Dermis blood vessel endothelial cell (primary cell): Measurements from ENCODE around the gene FDPS. TPM values are rescaled to one million over a fixed set of nuclear protein-coding genes. Genes with fewer than 3 reads are reported as not detected.
A peak's percentile ranks its signal among the peaks of the same experiment; 100 is the strongest.
"Not testable (repeated sequence)": the region's sequence is repeated elsewhere in the genome, so short reads cannot be mapped to it uniquely, and the experiment has no call there.

ENCODE experiments used
- DNase-seq: peaks from one replicate; pipeline ENCODE4 v3.0.0; 2010
- total RNA-seq: library from RNA; depleted of rRNA; stranded (reverse); fragments of >200 nt; gene quantifications from 2 replicates; pipeline ENCODE4 v1.2.3, GENCODE V29; 2014

Gene FDPS
- total RNA-seq, 1 donor from 2014 or later, result 452 TPM

DNA sequence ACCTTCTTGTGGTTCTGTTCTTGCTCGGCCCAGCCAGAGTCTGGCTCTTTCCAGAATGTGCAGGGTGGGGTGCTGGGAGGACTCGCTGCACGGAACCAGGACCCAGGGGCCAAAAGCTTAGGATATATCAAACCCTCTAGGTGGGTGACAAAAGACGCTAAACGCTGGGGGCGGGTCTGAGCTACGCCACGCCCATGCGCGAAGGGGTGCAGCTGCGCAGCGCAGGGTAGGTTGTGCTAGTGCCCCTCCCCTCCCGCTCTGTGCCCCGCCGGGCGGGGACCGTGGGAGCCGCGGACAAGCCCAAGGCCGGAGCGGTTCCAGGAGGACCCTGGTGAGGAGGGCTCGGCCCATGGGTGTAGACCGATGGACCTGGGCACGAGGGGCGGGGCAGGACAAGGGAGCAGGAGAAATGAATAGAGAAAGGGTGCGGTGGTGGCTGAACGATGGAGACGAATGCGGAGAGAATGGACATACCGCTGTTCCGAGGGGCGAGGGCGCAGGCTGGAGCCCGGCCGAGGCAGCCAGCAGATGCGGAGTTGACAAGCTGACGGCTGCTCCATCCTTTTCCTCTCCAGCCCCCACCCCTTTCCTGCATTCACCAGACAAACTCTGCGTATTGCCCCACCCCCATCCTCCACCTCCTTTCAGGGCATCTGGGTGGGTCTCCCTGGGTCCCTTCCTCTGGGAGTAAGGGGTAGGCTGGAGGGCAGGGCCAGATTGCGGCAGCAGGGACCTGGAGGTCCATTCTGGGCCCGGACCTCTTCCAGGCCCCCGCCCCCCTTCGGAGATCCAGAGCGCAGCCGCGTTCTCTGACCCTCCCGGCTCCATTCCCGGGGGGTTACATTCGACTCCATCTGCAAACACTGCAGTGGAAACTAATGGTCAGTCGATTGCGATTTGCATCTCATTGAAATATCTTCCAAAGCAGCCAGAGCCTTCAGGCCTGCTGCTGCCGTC, 12.3 kb downstream of the FDPS start, which contains the start of gene RUSC1:
RUSC1 (plus strand) TSS at position 234 of the 957 bp plus-strand sequence. CDS start 880 bp downstream, outside the sequence.
- DNase-seq, result peak; percentile 72

DNA sequence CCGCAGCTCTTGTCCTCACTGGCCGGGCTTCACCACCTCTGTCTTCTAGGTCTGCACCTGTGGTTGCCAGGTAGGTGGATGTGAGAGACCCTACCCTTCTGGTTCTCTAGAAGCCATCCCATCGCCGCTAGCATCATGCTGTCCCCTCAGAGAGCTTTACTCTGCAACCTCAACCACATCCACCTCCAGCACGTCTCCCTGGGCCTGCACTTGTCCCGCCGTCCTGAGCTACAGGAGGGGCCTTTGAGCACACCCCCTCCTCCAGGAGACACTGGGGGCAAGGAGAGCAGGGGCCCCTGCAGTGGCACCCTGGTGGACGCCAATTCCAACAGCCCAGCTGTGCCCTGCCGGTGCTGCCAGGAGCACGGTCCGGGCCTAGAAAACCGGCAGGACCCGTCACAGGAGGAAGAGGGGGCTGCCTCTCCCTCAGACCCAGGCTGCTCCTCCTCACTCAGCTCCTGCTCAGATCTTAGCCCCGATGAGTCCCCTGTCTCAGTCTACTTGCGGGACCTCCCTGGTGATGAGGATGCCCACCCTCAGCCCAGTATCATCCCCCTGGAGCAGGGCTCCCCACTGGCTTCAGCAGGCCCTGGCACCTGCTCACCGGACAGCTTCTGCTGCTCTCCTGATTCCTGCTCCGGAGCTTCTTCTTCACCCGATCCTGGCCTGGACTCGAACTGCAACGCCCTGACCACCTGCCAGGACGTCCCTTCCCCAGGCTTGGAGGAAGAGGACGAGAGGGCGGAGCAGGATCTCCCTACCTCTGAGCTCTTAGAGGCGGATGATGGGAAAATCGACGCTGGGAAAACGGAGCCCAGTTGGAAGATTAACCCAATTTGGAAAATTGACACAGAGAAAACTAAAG, 13.2 kb downstream of the FDPS start:
- DNase-seq, result peak; percentile 17

- DNase-seq, result peak; percentile 62
Measured at GRCh38 chr1:155322571-155322952, 13.9 kb downstream of the FDPS start.

DNA sequence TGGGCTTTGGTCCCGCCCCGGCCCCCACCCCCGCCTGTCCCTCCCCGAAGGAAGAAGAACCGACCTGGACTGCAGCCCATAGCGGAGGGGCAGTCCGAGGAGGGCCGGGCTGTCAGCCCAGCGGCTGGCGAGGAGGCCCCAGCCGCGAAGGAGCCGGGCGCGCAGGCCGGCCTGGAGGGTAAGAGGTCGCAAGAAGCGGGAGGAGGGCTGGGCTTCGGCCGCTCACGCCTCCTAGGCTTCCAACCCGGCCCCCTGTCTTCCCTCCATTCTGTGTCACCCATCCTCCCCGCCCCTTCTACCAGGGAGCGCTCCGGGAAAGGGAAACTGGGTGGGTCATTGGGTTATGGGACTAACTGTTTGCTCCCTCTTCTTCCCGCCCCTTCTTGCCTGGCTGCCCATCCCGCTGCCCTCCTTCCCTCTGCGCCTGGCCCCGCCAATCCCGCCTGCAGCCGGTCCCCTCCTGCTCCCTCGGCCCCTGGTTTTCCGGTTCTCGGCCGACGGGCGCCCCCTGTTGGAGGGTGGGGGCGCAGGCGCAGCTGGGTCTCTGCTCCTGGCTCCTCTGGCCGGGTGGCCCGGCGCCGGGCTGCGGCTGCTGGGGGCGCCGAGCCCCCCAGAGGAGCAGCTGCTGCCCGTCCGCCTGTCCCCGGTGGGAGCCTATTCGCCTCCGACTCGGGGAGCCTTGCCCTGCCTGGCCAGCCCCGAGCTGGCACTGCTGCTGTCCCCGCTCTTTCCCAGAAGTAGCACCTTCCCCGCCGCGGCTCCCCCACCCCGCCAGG, 14.5 kb downstream of the FDPS start:
- peak; percentile 91 for DNase-seq

DNA sequence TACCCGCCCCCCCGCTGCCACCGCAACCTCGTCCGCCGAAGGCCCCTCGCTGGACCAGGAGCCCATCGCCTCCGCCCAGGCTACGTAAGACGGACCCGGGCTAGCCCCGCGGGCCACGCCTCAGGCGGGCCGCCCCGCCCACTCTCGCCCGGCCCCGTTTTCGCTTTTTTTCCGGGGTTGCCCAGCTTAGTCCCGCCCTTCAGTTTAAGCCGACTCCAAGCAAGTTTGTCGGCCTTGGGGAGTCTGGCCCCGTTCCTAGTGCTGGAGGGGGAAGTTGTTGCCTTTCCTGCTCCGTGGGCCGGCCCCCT, 15.0 kb downstream of the FDPS start:
- DNase-seq, result peak; percentile 92

GRCh38 chr1:155324037-155324716, 15.5 kb downstream of the FDPS start:
- peak; percentile 96 for DNase-seq

DNA sequence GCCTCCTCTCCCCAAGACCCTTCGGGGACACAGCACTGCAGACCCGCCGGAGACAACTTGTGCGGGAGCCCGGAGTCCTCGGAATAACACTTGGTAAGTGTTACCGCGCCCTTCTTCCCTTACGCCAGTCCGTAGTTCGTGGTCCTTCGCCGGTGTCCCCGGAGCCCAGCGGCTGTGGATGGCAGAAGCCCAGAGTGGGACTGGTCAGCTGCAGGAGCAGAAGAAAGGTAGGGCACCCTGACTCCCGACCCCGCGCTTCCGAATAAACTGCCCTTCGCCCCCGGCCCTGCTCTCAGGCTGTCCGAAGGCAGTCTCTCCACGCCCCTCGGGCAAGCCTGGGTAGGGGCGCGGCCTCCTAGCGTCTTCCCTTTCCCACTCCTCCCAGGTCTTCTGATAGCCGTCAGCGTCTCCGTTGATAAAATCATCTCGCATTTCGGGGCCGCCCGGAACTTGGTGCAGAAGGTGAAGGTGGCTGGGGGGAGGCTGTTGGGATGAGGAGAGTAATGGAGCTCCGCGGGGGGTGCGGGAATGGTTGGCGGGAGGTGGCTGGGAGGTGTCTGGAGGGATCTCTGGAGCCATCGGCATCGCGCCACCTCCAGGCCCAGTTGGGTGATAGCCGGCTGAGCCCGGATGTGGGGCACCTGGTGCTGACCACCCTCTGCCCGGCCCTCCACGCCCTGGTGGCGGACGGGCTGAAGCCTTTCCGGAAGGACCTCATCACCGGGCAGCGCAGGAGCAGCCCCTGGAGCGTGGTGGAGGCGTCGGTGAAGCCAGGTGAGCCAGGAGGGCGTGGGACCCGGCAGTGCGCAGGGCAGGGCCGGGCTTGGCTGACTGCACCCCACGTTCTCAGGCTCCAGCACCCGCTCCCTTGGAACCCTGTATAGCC, 16.3 kb downstream of the FDPS start:
- DNase-seq, result peak; percentile 69

- DNase-seq, result no peak
Measured at GRCh38 chr1:155325603-155325893, 16.9 kb downstream of the FDPS start.

- DNase-seq, result no peak
Measured at GRCh38 chr1:155326020-155326526, 17.4 kb downstream of the FDPS start.

GRCh38 chr1:155326631-155327037, 18.0 kb downstream of the FDPS start:
- DNase-seq, result no peak

GRCh38 chr1:155327981-155328380, 19.3 kb downstream of the FDPS start:
- no peak for DNase-seq

GRCh38 chr1:155328856-155329255, 20.2 kb downstream of the FDPS start:
- DNase-seq, result not testable (repeated sequence)

- DNase-seq, result no peak
Measured at GRCh38 chr1:155329980-155330598, 21.4 kb downstream of the FDPS start.

DNA sequence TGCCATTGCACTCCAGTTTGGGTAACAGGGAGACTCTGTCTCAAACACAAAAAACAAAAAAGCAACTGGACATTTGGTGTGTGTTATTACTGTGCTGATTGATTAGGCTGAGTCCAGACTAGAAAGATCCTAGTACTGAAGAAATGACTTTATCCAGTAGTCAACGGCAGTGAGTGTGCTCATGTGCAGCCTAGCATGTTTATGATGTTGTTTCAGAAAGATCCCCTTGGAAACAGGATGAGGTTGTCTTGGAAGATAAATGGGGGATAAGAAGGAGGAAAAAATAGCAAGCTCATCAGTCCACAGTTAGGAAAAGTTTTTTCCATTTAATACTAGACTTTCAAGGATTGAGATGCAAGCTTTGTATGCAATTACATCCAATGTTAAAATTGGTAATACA, 26.3 kb downstream of the FDPS start:
- no peak for DNase-seq

DNA sequence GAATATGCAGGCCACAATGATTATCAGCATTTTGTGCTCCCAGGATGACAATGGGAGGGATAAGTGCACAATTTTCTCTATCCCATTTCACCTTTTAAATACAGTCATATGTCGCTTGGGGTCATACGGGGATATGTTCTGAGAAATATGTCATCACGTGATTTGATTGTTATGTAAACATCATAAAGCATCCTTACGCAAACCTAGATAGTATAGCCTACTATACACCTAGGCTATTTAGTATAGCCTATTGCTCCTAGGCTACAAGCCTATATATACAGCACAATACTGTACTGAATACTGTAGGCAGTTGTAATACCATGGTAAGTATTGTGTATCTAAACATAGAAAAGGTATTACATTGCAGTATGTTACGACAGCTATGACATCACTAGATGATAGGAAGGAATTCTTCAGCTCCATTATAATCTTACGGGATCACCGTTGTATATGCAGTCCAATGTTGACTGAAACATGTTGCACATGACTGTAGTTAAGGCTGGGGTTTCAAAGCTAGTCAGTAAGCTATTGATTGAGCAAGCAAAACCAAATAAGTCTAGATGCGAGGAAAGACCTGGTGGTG, 30.9 kb downstream of the FDPS start:
- DNase-seq, result no peak

DNA sequence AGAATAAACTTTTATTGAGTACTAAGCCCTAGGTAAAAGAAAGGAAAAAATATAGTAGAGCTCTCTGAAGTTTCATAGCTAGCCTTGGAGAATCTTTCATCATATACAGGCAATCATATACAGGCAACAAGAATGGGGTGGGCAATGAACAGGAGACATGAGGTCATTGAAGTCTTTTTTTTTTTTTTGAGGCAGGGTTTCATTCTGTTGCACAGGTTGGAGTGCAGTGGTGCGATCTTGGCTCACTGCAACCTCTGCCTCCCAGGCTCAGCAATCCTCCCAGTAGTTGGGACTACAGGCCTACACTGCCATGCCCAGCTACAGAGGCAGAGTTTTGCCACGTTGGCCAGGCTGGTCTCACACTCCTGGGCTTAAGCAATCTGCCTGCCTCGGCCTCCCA, 34.2 kb downstream of the FDPS start:
- DNase-seq, result no peak

- DNase-seq, result no peak
Measured at GRCh38 chr1:155352631-155353030, 44.0 kb downstream of the FDPS start.

- DNase-seq, result no peak
Measured at GRCh38 chr1:155360051-155360450, 51.4 kb downstream of the FDPS start.
